ENCODE measurements around the gene TNC. TPM values are rescaled to one million over a fixed set of nuclear protein-coding genes. Genes with fewer than 3 reads are reported as not detected.

The TNC gene
- polyA plus RNA-seq, 1 of the 3 experiments (the other 2 are of a cell fraction) = 805 TPM

DNA sequence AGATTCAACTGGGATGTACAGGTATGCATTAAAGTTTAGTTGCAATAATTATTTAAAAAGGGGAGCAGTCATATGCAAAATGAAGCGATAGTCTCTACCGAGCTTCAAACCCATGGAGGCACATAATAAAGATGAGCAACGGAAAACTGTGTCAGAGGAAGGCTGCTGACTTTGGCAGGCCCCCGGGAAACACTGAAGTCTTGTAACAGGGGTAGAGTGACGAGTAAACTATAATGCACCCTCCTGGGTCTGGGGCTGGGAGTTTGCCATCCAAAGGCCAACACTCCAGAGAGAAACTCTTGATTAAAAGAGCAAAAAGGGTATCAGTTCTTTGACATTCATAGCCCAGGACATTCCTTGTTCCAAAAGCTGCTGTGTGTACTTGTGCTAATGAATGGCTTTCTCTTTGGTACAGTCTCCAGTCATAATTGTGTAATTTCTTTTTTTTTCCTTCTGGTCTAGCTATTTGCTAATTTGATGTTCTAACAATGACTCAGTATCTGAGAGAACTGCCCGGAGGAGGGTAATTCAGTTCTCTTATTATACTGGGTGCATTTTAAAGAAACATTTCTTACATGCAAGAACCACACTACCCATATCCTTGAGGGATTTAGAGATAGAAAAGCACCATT, 59.2 kb downstream of the TNC start:
- POLR2A ChIA-PET = no interaction called here
- Histone ChIP-seq H3K4me3 (ENCODE audit: low read depth in 2 of 2, low read length in 1 of 2) (no peak overlapping the region), H3F3A (replicated peaks; ENCODE audit: insufficient read depth) (peaks cover 41% of the 10 kb centered on the region), H3K4me2 (peak overlapping the region; percentile 51), H3K27ac (ENCODE audit: low read depth in 2 of 2, low read length in 1 of 2) (peak overlapping the region; percentile 70 to 72; a peak in 3 of 4 replicates), H3K79me2 (ENCODE audit: insufficient read depth) (peaks cover 2% of the 10 kb centered on the region; the same call in 1 of the 2 replicates), H3K4me1 (ENCODE audit: control insufficient read depth in 1 of 2, insufficient read depth in 2 of 2, low read depth in 1 of 2, low read length in 1 of 2) (peaks cover 0 to 26% of the 10 kb centered on the region in 2 experiments), H3K9me2 (no peaks in the 10 kb centered on the region), H3K36me3 (replicated peaks in 1 of 2; ENCODE audit: control insufficient read depth in 1 of 2, insufficient read depth in 2 of 2, low read length in 1 of 2) (peaks cover 72 to 88% of the 10 kb centered on the region in 2 experiments), H4K20me1 (ENCODE audit: insufficient read depth) (no peaks in the 10 kb centered on the region), H3K9me3 (no peaks in the 10 kb centered on the region), H2AFZ (ENCODE audit: low read depth) (no peak overlapping the region), H3K9ac (no peak overlapping the region), H3K27me3 (ENCODE audit: insufficient read depth) (no peaks in the 10 kb centered on the region)
- 67% methylated on average over 6 of the region's 6 CpGs for WGBS (ENCODE audit: low lambda C conversion rate)
- CTCF ChIA-PET = no interaction called here
- no peak for DNase-seq
- TF ChIP-seq MEF2A (IDR thresholded peaks at IDR 0.05; ENCODE audit: borderline replicate concordance, low read depth) (no peak), FOXM1 (IDR thresholded peaks at IDR 0.05; ENCODE audit: low read depth) (no peak), GABPA (IDR thresholded peaks at IDR 0.05; ENCODE audit: low read depth) (no peak), RXRA (IDR thresholded peaks at IDR 0.05; ENCODE audit: borderline replicate concordance, low read depth) (no peak), NRF1 (IDR thresholded peaks at IDR 0.05; ENCODE audit: low read depth, low read length) (no peak), FOXJ3 (CRISPR knock-in tag; IDR thresholded peaks at IDR 0.05) (no peak), RAD21 (IDR thresholded peaks at IDR 0.05; ENCODE audit: low read length) (no peak), FOSL2 (IDR thresholded peaks at IDR 0.05; ENCODE audit: borderline replicate concordance, low read depth) (peak; percentile 58; the same call in 1 of the 2 replicates), CHD2 (IDR thresholded peaks at IDR 0.05; ENCODE audit: low read length, partially characterized antibody) (no peak), EZH2phosphoT487 (IDR thresholded peaks at IDR 0.05; ENCODE audit: borderline replicate concordance, low read depth) (no peak), RCOR1 (IDR thresholded peaks at IDR 0.05; ENCODE audit: low read length) (no peak), TCF12 (IDR thresholded peaks at IDR 0.05) (peak; percentile 34; the same call in 1 of the 2 replicates), MXI1 (IDR thresholded peaks at IDR 0.05; ENCODE audit: low read depth, low read length) (no peak), YY1 (IDR thresholded peaks at IDR 0.05; ENCODE audit: low read depth) (no peak), SIN3A (IDR thresholded peaks at IDR 0.05; ENCODE audit: borderline replicate concordance, low read depth, low read length) (no peak), EP300 (IDR thresholded peaks at IDR 0.05; ENCODE audit: borderline replicate concordance in 1 of 2, low read depth in 1 of 2, low read length in 1 of 2) (0 out of 4 replicates have a peak, but pooled peaks of 1 of the 2 experiments have one; percentile 49), ELF1 (IDR thresholded peaks at IDR 0.05) (no peak), NFIC (IDR thresholded peaks at IDR 0.05; ENCODE audit: borderline replicate concordance) (peak; percentile 17; the same call in 1 of the 2 replicates), RFX5 (IDR thresholded peaks at IDR 0.05; ENCODE audit: low read length) (no peak), POLR2AphosphoS5 (IDR thresholded peaks at IDR 0.05; ENCODE audit: low read depth, low read length) (peak; percentile 27; the same call in 1 of the 2 replicates), GATA2 (CRISPR knock-in tag; IDR thresholded peaks at IDR 0.05) (no peak), JUND (IDR thresholded peaks at IDR 0.05) (peak; percentile 41), SMC3 (IDR thresholded peaks at IDR 0.05; ENCODE audit: low read depth, low read length) (no peak)
- TF ChIP-seq, protein P1, sequence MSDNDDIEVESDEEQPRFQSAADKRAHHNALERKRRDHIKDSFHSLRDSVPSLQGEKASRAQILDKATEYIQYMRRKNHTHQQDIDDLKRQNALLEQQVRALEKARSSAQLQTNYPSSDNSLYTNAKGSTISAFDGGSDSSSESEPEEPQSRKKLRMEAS (IDR thresholded peaks at IDR 0.05; ENCODE audit: low read depth) = peak; percentile 31; the same call in 1 of the 2 replicates
- TF ChIP-seq, protein P2, sequence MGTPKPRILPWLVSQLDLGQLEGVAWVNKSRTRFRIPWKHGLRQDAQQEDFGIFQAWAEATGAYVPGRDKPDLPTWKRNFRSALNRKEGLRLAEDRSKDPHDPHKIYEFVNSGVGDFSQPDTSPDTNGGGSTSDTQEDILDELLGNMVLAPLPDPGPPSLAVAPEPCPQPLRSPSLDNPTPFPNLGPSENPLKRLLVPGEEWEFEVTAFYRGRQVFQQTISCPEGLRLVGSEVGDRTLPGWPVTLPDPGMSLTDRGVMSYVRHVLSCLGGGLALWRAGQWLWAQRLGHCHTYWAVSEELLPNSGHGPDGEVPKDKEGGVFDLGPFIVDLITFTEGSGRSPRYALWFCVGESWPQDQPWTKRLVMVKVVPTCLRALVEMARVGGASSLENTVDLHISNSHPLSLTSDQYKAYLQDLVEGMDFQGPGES (IDR thresholded peaks at IDR 0.05; ENCODE audit: low read depth, low read length) = no peak
- TF ChIP-seq, protein P3, sequence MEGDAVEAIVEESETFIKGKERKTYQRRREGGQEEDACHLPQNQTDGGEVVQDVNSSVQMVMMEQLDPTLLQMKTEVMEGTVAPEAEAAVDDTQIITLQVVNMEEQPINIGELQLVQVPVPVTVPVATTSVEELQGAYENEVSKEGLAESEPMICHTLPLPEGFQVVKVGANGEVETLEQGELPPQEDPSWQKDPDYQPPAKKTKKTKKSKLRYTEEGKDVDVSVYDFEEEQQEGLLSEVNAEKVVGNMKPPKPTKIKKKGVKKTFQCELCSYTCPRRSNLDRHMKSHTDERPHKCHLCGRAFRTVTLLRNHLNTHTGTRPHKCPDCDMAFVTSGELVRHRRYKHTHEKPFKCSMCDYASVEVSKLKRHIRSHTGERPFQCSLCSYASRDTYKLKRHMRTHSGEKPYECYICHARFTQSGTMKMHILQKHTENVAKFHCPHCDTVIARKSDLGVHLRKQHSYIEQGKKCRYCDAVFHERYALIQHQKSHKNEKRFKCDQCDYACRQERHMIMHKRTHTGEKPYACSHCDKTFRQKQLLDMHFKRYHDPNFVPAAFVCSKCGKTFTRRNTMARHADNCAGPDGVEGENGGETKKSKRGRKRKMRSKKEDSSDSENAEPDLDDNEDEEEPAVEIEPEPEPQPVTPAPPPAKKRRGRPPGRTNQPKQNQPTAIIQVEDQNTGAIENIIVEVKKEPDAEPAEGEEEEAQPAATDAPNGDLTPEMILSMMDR (IDR thresholded peaks at IDR 0.05) = no peak
- TF ChIP-seq, protein P4, sequence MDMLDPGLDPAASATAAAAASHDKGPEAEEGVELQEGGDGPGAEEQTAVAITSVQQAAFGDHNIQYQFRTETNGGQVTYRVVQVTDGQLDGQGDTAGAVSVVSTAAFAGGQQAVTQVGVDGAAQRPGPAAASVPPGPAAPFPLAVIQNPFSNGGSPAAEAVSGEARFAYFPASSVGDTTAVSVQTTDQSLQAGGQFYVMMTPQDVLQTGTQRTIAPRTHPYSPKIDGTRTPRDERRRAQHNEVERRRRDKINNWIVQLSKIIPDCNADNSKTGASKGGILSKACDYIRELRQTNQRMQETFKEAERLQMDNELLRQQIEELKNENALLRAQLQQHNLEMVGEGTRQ (IDR thresholded peaks at IDR 0.05; ENCODE audit: borderline replicate concordance, low read depth, low read length) = no peak
- TF ChIP-seq, protein P5, sequence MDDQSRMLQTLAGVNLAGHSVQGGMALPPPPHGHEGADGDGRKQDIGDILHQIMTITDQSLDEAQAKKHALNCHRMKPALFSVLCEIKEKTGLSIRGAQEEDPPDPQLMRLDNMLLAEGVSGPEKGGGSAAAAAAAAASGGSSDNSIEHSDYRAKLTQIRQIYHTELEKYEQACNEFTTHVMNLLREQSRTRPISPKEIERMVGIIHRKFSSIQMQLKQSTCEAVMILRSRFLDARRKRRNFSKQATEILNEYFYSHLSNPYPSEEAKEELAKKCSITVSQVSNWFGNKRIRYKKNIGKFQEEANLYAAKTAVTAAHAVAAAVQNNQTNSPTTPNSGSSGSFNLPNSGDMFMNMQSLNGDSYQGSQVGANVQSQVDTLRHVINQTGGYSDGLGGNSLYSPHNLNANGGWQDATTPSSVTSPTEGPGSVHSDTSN (IDR thresholded peaks at IDR 0.05) = no peak
- TF ChIP-seq, protein P6, sequence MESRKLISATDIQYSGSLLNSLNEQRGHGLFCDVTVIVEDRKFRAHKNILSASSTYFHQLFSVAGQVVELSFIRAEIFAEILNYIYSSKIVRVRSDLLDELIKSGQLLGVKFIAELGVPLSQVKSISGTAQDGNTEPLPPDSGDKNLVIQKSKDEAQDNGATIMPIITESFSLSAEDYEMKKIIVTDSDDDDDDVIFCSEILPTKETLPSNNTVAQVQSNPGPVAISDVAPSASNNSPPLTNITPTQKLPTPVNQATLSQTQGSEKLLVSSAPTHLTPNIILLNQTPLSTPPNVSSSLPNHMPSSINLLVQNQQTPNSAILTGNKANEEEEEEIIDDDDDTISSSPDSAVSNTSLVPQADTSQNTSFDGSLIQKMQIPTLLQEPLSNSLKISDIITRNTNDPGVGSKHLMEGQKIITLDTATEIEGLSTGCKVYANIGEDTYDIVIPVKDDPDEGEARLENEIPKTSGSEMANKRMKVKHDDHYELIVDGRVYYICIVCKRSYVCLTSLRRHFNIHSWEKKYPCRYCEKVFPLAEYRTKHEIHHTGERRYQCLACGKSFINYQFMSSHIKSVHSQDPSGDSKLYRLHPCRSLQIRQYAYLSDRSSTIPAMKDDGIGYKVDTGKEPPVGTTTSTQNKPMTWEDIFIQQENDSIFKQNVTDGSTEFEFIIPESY (IDR thresholded peaks at IDR 0.05; ENCODE audit: borderline replicate concordance, low read depth) = no peak

Measured in SK-N-SH (cell line).